ENCODE data around the gene ISM2.
"Not testable (repeated sequence)": the region's sequence is repeated elsewhere in the genome, so short reads cannot be mapped to it uniquely, and the experiment has no call there.

ISM2 gene

DNA sequence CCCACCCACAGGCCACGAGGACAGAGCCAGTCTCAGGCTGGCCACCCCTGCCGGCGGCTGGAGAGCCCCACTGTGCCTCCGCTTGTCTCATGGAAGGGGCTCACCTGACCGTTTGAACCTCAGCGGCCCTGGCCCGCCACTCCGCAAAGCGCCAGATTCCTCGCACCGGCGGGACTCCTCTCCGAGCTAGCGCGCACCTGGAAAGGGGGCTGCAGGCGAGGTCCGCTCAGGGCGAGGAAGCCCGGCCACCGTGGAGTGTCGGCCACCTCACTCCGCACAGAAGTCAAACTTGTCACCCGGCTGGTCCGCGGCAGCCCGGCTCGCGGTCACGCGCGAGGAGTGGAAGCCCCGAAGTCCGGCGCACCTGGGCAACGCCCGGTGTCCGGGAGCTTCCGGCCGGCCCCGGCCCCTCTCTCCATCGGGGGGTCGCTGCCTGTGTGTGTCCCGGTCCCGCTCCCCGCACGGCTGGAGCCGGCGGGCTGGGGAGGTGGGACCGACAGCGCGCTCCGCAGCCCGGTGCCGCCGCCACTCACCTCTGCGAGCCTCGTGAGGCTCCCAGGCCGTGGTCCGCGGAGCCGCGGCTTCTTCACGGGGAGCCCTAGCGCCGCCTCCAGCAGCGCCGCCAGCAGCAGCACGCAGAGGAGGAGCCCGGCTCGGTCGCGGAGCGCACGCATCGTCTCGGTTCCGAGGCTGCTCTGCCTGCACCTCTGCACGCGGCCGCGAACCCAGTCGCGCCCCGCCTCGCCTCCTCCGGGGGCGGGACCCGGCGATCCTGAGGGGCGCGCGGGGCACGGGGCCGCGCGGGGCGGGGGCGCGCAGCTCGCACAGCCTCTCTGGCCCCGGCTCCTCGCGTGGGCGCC is at the start of gene ISM2:
Gene ISM2 (minus strand): TSS at position 697 of the 860 bp plus-strand sequence. CDS start 23 bp downstream, at position 674.
- DNase-seq (ENCODE audit: insufficient read length, low spot score) (peak; percentile 74), FAIRE-seq (peak; percentile 49)

DNA sequence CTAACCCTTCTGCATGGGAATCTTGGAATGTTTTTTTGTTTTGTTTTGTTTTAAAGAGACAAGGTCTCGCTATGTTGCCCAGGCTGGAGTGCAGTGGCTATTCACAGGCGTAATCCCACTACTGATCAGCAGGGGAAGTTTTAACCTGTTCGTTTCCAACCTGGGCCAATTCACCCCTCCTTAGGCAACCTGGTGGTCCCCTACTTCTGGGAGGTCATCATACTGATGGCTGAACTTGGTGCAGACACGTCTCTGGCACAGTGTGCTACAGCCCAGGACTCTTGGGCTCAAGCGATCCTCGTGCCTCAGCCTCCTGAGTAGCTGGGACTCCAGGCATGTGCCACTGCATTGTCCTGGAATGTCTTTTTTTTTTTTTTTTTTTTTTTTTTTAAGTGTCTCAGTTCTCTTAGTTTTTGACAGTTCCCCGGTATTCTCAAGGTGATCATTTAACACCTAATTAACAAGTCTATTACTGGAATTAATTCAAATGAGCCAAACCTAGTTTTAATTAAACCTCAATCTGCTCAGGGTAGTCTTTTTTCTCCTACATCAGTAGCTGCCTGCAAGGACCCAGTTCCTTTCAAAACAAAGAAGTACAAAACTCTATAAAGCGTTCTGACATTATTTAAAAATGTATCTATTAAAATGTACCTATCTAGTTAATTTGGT is 49.0 kb upstream of the ISM2 start:
- DNase-seq (ENCODE audit: insufficient read length, low spot score) (no peak), FAIRE-seq (no peak)

DNA sequence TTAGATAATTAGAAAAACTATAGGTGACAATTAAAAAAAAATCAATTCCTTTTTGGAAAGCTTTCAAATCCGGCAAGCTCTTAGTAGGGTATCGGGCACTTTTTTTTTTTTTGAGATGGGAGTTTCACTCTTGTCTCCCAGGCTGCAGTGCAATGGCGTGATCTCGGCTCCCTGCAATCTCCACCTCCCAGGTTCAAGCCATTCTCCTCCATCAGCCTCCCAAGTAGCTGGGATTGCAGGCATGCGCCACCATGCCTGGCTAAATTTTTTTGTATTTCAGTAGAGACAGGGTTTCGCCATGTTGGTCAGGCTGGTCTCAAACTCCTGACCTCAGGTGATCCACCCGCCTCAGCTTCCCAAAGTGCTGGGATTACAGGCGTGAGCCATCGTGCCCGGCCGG is 46.6 kb upstream of the ISM2 start:
- DNase-seq (ENCODE audit: insufficient read length, low spot score); FAIRE-seq: not testable (repeated sequence)

- no peak for DNase-seq (ENCODE audit: insufficient read length, low spot score)
- no peak for FAIRE-seq
Measured at GRCh38 chr14:77544571-77544970, 46.0 kb upstream of the ISM2 start.

GRCh38 chr14:77543637-77544334 is 45.2 kb upstream of the ISM2 start:
- no peak for DNase-seq (ENCODE audit: insufficient read length, low spot score)
- no peak for FAIRE-seq

DNA sequence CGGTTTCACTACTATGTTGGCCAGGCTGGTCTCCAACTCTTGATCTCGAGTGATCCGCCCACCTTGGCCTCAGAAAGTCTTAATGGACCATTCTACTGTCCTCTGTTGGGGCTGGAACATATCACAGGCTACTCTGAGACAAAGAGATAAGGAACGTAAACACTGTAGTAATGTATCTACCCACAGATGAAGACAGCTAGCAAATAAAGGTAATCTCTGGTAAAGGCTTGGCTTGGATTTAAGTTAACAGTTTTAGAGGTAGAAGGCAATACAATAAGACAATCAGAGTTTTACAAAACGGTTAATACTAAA is 44.6 kb upstream of the ISM2 start:
- DNase-seq (ENCODE audit: insufficient read length, low spot score): no peak
- FAIRE-seq: no peak

GRCh38 chr14:77542421-77543239 is 44.0 kb upstream of the ISM2 start:
- DNase-seq (ENCODE audit: insufficient read length, low spot score): no peak
- FAIRE-seq: no peak

- DNase-seq (ENCODE audit: insufficient read length, low spot score) (no peak), FAIRE-seq (no peak)
Measured at GRCh38 chr14:77541905-77542304, 43.3 kb upstream of the ISM2 start.

GRCh38 chr14:77536951-77537350 is 38.3 kb upstream of the ISM2 start:
- not testable (repeated sequence) for DNase-seq (ENCODE audit: insufficient read length, low spot score); FAIRE-seq

- FAIRE-seq (no peak), DNase-seq (ENCODE audit: insufficient read length, low spot score) (no peak)
Measured at GRCh38 chr14:77531071-77531470, 32.5 kb upstream of the ISM2 start.

GRCh38 chr14:77529963-77530362 is 31.3 kb upstream of the ISM2 start:
- FAIRE-seq (no peak), DNase-seq (ENCODE audit: insufficient read length, low spot score) (no peak)

- FAIRE-seq (no peak), DNase-seq (ENCODE audit: insufficient read length, low spot score) (no peak)
Measured at GRCh38 chr14:77529213-77529612, 30.6 kb upstream of the ISM2 start.

GRCh38 chr14:77528701-77529100 is 30.1 kb upstream of the ISM2 start:
- not testable (repeated sequence) for DNase-seq (ENCODE audit: insufficient read length, low spot score); FAIRE-seq

DNA sequence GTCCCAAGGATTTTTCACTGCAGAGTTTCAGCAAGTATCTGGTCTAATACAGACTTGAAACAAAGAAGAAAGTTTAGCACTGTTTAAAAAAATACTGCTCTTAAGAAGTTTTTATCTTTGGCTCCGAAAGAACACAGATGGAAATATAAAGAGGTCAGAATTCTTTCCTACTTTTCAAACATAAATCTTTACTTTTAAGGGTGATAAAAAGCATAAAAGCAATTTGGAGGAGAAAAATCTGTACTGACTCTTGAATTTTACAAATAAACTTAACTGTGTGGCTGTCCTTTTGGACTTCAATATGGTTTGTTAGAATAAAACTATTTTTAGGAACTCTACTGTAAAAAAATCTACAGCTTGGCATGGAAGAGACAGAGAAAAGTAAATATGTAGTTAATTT is 27.6 kb upstream of the ISM2 start:
- no peak for FAIRE-seq
- DNase-seq (ENCODE audit: insufficient read length, low spot score): no peak

GRCh38 chr14:77524536-77524935 is 25.9 kb upstream of the ISM2 start:
- DNase-seq (ENCODE audit: insufficient read length, low spot score): no peak
- no peak for FAIRE-seq

GRCh38 chr14:77523109-77523508 is 24.5 kb upstream of the ISM2 start:
- FAIRE-seq: no peak
- DNase-seq (ENCODE audit: insufficient read length, low spot score): no peak

GRCh38 chr14:77520555-77520954 is 21.9 kb upstream of the ISM2 start:
- DNase-seq (ENCODE audit: insufficient read length, low spot score) (no peak), FAIRE-seq (no peak)

GRCh38 chr14:77516126-77516525 is 17.5 kb upstream of the ISM2 start:
- FAIRE-seq: no peak
- no peak for DNase-seq (ENCODE audit: insufficient read length, low spot score)

DNA sequence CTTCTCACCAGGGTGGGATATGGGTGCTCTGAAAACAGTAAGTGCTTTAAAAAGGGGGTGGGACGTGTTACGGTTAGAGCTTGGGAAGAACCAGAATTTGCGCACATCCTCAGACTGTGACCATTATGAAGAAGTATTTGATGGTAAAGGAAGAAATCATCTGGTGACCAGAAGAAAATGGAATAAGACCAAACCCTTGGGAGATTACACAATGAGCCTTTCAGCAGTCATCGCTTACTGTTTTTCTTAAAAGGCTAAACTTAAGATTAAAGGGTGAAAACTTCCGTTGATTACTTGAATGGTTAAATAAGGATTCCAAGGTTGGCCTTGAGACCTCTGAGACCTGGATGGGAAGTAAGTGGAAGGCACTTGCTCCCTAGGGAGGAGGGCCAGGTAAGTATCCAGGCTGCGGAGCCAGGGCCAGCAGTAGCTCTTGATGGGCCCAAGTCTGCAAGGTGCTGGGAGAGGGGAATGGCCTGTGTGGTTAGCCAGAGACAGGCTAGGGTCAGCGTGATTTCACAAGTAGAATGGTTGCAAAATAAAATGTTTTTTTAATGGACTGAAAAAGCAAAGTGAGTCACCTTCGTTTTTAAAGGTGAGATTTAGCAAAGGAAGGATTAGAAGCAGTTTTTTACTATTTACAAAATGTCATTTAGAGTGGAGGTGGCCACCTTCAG is 13.0 kb upstream of the ISM2 start:
- no peak for FAIRE-seq
- DNase-seq (ENCODE audit: insufficient read length, low spot score): no peak

DNA sequence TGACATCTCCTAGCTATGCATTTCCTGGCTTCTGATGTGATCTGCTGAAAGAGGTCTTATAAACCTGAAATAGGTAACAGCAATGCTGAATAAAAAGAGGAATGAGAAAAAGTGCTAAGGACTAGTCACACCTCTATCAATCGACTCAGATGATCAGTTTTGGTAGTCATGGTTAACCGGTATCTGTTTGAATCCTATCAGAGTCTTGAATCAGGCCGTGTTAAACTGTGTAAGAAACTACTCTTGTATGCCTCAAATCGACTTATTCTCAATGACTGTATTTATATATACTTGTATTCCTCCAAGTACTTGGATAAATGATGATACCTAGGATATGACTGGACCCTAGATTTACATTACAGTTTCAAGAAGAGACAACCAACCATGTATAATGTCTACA is 10.8 kb upstream of the ISM2 start:
- no peak for FAIRE-seq
- DNase-seq (ENCODE audit: insufficient read length, low spot score): no peak

Measured in HTR-8/SVneo (cell line).